Right atrium auricular region (tissue), 2 donors: ENCODE data around the gene PXDN. TPM values are rescaled to one million over a fixed set of nuclear protein-coding genes. Genes with fewer than 3 reads are reported as not detected.

Experiments
- DNase-seq: peaks from one replicate; pipeline ENCODE4 v3.0.0-alpha.2; 2019; ENCODE audit warnings: low spot score
- H3K27ac ChIP-seq, 2 donors: fragments of 200-600 bp; sonication (generic); 1 replicate in 1 of 2; 2 replicates in 1 of 2; pipeline ENCODE4 v1.5.1; 2016 to 2019
- H3K27me3 ChIP-seq, 2 donors: fragments of 200-600 bp; sonication (generic); one replicate each; pipeline versions ENCODE4 v1.5.1 to v1.6.0; 2017 to 2019
- H3K36me3 ChIP-seq: fragments of 200-600 bp; sonication (generic); one replicate; pipeline ENCODE4 v1.5.1; 2016
- H3K4me1 ChIP-seq, 2 donors: fragments of 200-600 bp; sonication (generic); one replicate each; pipeline versions ENCODE4 v1.5.1 to v1.6.0; 2017 to 2019
- H3K4me3 ChIP-seq, 2 donors: fragments of 200-600 bp; sonication (generic); 1 replicate in 1 of 2; 2 replicates in 1 of 2; pipeline ENCODE4 v1.5.1; 2017 to 2019; ENCODE audit warnings: mild to moderate bottlenecking in 1 of 2, moderate library complexity in 1 of 2
- H3K9me3 ChIP-seq, 2 donors: fragments of 200-600 bp; sonication (generic); one replicate each; pipeline ENCODE4 v1.5.1; 2019
- total RNA-seq, 2 donors: library from RNA; depleted of rRNA; stranded (reverse); fragments of >200 nt; gene quantifications; one replicate each; pipeline ENCODE4 v1.1.0, GENCODE V29; 2016
- TF ChIP-seq, protein P1 (sequence below), 2 donors: fragments of 200-600 bp; sonication (generic); IDR thresholded peaks; one replicate each; pipeline ENCODE4 v1.5.1; 2019; ENCODE audit warnings: antibody characterized with exemption in 2 of 2

Gene PXDN
- total RNA-seq, 2 donors from 2014 or later = 25.4 to 26.9 TPM

GRCh38 chr2:1651121-1652033, 92.9 kb downstream of the PXDN start:
- TF ChIP-seq, protein P1, sequence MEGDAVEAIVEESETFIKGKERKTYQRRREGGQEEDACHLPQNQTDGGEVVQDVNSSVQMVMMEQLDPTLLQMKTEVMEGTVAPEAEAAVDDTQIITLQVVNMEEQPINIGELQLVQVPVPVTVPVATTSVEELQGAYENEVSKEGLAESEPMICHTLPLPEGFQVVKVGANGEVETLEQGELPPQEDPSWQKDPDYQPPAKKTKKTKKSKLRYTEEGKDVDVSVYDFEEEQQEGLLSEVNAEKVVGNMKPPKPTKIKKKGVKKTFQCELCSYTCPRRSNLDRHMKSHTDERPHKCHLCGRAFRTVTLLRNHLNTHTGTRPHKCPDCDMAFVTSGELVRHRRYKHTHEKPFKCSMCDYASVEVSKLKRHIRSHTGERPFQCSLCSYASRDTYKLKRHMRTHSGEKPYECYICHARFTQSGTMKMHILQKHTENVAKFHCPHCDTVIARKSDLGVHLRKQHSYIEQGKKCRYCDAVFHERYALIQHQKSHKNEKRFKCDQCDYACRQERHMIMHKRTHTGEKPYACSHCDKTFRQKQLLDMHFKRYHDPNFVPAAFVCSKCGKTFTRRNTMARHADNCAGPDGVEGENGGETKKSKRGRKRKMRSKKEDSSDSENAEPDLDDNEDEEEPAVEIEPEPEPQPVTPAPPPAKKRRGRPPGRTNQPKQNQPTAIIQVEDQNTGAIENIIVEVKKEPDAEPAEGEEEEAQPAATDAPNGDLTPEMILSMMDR (IDR thresholded peaks at IDR 0.05) = no peak
- DNase-seq = no peak
- Histone ChIP-seq H3K4me3 (no peak overlapping the region), H3K27ac (peak overlapping the region; percentile 68 to 76), H3K27me3 (no peaks in the 10 kb centered on the region), H3K36me3 (peaks cover 14% of the 10 kb centered on the region), H3K4me1 (peaks cover 0 to 35% of the 10 kb centered on the region in 2 donors), H3K9me3 (no peaks in the 10 kb centered on the region)

- H3K27ac ChIP-seq = peak overlapping the region in 1 of 2 donors; percentile 76
- peaks cover 14% of the 10 kb centered on the region for H3K36me3 ChIP-seq
- H3K27me3 ChIP-seq = no peaks in the 10 kb centered on the region
- TF ChIP-seq, protein P1 (IDR thresholded peaks at IDR 0.05) = no peak
- DNase-seq = no peak
- no peaks in the 10 kb centered on the region for H3K9me3 ChIP-seq
- no peak overlapping the region for H3K4me3 ChIP-seq
- peaks cover 0 to 35% of the 10 kb centered on the region in 2 donors for H3K4me1 ChIP-seq
Measured at GRCh38 chr2:1650085-1650872, 94.0 kb downstream of the PXDN start.

GRCh38 chr2:1649103-1650084, 94.9 kb downstream of the PXDN start:
- H3K36me3 ChIP-seq = peaks cover 17% of the 10 kb centered on the region
- peaks cover 0 to 35% of the 10 kb centered on the region in 2 donors for H3K4me1 ChIP-seq
- TF ChIP-seq, protein P1 (IDR thresholded peaks at IDR 0.05) = no peak
- H3K27me3 ChIP-seq = no peaks in the 10 kb centered on the region
- no peaks in the 10 kb centered on the region for H3K9me3 ChIP-seq
- no peak overlapping the region for H3K4me3 ChIP-seq
- DNase-seq = no peak
- H3K27ac ChIP-seq = no peak overlapping the region

- TF ChIP-seq, protein P1 (IDR thresholded peaks at IDR 0.05) = no peak
- Histone ChIP-seq H3K27ac (no peak overlapping the region), H3K9me3 (no peaks in the 10 kb centered on the region), H3K27me3 (no peaks in the 10 kb centered on the region), H3K4me3 (no peak overlapping the region), H3K4me1 (peaks cover 0 to 31% of the 10 kb centered on the region in 2 donors), H3K36me3 (peaks cover 22% of the 10 kb centered on the region)
- peak; percentile 53 for DNase-seq
Measured at GRCh38 chr2:1648241-1649102, 95.8 kb downstream of the PXDN start.
